ENCODE results near the gene RTN1.

The RTN1 gene

DNA sequence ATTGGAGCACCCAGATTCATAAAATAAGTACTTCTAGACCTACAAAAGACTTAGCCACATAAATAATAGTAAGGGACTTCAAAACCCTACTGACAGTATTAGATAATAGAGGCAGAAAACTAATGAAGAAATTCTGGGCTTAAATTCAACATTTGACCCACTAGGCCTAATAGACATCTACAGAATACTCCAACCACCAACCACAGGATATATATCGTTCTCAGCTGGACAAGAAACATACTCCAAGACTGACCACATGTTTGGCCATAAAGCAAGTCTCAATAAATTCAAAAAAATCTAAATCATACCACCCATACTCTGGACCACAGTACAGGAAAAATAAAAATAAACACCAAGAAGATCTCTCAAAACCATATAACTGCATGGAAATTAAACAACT lies 180.2 kb downstream of the RTN1 start:
- no peaks in the 10 kb centered on the region for H4K20me1 ChIP-seq (ENCODE audit: low read depth, low read length)
- no peaks in the 10 kb centered on the region for H3K79me2 ChIP-seq (ENCODE audit: insufficient read depth, low read length)
- H2AFZ ChIP-seq (ENCODE audit: low read depth, low read length, severe bottlenecking) = no peak overlapping the region
- no peaks in the 10 kb centered on the region for H3K27me3 ChIP-seq (ENCODE audit: low read length)
- no peak overlapping the region for H3K9ac ChIP-seq (ENCODE audit: low read length)
- no peak overlapping the region for H3K27ac ChIP-seq (ENCODE audit: low read depth, low read length)
- H3K36me3 ChIP-seq (ENCODE audit: low read length) = no peaks in the 10 kb centered on the region
- no peaks in the 10 kb centered on the region for H3K9me2 ChIP-seq (replicated peaks; ENCODE audit: insufficient read depth, low read length)
- TF ChIP-seq, protein P1, sequence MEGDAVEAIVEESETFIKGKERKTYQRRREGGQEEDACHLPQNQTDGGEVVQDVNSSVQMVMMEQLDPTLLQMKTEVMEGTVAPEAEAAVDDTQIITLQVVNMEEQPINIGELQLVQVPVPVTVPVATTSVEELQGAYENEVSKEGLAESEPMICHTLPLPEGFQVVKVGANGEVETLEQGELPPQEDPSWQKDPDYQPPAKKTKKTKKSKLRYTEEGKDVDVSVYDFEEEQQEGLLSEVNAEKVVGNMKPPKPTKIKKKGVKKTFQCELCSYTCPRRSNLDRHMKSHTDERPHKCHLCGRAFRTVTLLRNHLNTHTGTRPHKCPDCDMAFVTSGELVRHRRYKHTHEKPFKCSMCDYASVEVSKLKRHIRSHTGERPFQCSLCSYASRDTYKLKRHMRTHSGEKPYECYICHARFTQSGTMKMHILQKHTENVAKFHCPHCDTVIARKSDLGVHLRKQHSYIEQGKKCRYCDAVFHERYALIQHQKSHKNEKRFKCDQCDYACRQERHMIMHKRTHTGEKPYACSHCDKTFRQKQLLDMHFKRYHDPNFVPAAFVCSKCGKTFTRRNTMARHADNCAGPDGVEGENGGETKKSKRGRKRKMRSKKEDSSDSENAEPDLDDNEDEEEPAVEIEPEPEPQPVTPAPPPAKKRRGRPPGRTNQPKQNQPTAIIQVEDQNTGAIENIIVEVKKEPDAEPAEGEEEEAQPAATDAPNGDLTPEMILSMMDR (IDR thresholded peaks at IDR 0.05; ENCODE audit: insufficient read depth, low read length, poor library complexity, severe bottlenecking) = no peak
- no peak for TF ChIP-seq EZH2phosphoT487 (conservative IDR thresholded peaks at IDR 0.05; ENCODE audit: low read length)
- H3K4me2 ChIP-seq (ENCODE audit: low read depth, low read length, poor library complexity, severe bottlenecking) = no peak overlapping the region
- no peak overlapping the region for H3K4me3 ChIP-seq (ENCODE audit: insufficient read depth, low read length, poor library complexity, severe bottlenecking)
- no peaks in the 10 kb centered on the region for H3K9me3 ChIP-seq (ENCODE audit: insufficient read depth, low read length)
- H3F3A ChIP-seq (ENCODE audit: insufficient read depth) = no peaks in the 10 kb centered on the region

DNA sequence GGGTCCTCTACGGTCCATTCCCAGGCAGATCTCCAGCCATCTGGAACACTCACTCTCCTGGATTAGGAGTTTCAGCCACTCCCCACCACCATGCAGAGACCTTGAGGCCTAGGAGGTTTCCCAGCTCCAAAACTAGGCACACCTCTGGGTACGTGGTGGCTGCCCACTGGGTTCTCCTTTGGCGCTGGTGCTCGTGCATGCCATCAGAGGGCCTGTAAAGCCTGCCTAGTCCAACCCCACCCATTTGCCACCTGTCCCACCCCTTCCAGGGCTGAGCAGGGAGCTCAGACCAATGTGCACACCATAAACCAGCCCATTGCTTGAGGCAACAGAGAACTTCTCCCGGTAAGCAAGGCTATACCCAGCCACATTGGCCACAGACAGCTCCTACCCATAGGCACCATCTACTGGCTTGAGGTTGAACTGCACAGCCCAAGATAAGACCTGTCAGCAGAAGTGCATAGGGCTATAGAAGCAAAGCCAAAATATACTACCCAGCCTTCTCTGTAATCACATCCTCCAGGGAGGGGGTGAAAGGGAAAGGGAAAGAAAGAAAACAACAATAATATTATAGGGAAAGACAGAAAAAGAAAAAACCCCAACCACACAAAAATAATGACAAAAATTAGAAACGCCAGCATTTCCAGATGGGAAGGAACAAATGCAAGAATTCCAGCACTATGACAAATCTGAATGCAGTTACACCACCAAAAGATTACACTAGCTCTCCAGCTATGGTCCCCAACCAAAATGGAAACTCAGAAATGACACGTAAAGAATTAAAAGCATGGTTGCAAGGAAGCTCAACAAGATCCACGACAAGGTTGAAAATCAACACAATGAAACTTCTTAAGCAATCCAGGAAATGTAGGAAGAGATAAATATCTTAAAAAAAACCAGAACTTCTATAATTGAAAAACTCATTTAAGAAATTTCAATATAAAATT lies 182.1 kb downstream of the RTN1 start:
- H2AFZ ChIP-seq (ENCODE audit: low read depth, low read length, severe bottlenecking) = no peak overlapping the region
- no peaks in the 10 kb centered on the region for H3F3A ChIP-seq (ENCODE audit: insufficient read depth)
- no peaks in the 10 kb centered on the region for H3K79me2 ChIP-seq (ENCODE audit: insufficient read depth, low read length)
- no peak overlapping the region for H3K4me3 ChIP-seq (ENCODE audit: insufficient read depth, low read length, poor library complexity, severe bottlenecking)
- no peak overlapping the region for H3K27ac ChIP-seq (ENCODE audit: low read depth, low read length)
- no peaks in the 10 kb centered on the region for H3K9me3 ChIP-seq (ENCODE audit: insufficient read depth, low read length)
- H3K4me2 ChIP-seq (ENCODE audit: low read depth, low read length, poor library complexity, severe bottlenecking) = no peak overlapping the region
- no peaks in the 10 kb centered on the region for H4K20me1 ChIP-seq (ENCODE audit: low read depth, low read length)
- TF ChIP-seq EZH2phosphoT487 (conservative IDR thresholded peaks at IDR 0.05; ENCODE audit: low read length) = no peak
- TF ChIP-seq, protein P1 (IDR thresholded peaks at IDR 0.05; ENCODE audit: insufficient read depth, low read length, poor library complexity, severe bottlenecking) = peak; percentile 62
- H3K9me2 ChIP-seq (replicated peaks; ENCODE audit: insufficient read depth, low read length) = no peaks in the 10 kb centered on the region
- H3K27me3 ChIP-seq (ENCODE audit: low read length) = no peaks in the 10 kb centered on the region
- no peak overlapping the region for H3K9ac ChIP-seq (ENCODE audit: low read length)
- H3K36me3 ChIP-seq (ENCODE audit: low read length) = no peaks in the 10 kb centered on the region

DNA sequence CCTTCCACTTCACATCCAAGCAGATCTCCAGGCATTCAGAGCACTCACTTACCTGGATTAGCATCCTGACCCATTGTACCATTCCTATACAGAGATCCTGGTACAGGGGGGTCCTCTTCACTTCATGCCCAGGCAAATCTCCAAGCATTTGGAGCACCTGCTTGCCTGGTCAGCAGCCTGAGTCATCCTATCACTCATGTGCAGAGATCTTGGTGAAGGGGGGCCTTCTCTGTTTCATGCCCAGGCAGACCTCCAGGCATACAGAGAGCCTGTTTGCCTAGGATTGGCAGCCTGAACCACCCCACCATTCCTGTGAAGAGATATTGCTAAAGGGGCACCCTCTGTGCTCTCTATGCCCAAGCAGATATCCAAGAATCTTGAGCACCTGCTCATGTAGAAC lies 182.9 kb downstream of the RTN1 start:
- no peaks in the 10 kb centered on the region for H3K36me3 ChIP-seq (ENCODE audit: low read length)
- TF ChIP-seq, protein P1 (IDR thresholded peaks at IDR 0.05; ENCODE audit: insufficient read depth, low read length, poor library complexity, severe bottlenecking) = no peak
- no peak for TF ChIP-seq EZH2phosphoT487 (conservative IDR thresholded peaks at IDR 0.05; ENCODE audit: low read length)
- H3K27me3 ChIP-seq (ENCODE audit: low read length) = no peaks in the 10 kb centered on the region
- no peaks in the 10 kb centered on the region for H4K20me1 ChIP-seq (ENCODE audit: low read depth, low read length)
- no peak overlapping the region for H2AFZ ChIP-seq (ENCODE audit: low read depth, low read length, severe bottlenecking)
- H3K4me2 ChIP-seq (ENCODE audit: low read depth, low read length, poor library complexity, severe bottlenecking) = no peak overlapping the region
- H3K4me3 ChIP-seq (ENCODE audit: insufficient read depth, low read length, poor library complexity, severe bottlenecking) = no peak overlapping the region
- H3K9ac ChIP-seq (ENCODE audit: low read length) = no peak overlapping the region
- no peaks in the 10 kb centered on the region for H3K9me2 ChIP-seq (replicated peaks; ENCODE audit: insufficient read depth, low read length)
- H3F3A ChIP-seq (ENCODE audit: insufficient read depth) = no peaks in the 10 kb centered on the region
- H3K9me3 ChIP-seq (ENCODE audit: insufficient read depth, low read length) = no peaks in the 10 kb centered on the region
- H3K27ac ChIP-seq (ENCODE audit: low read depth, low read length) = no peak overlapping the region
- no peaks in the 10 kb centered on the region for H3K79me2 ChIP-seq (ENCODE audit: insufficient read depth, low read length)
